H9 (cell line): ENCODE data around the gene EIF2D. TPM values are rescaled to one million over a fixed set of nuclear protein-coding genes. Genes with fewer than 3 reads are reported as not detected.

Experiments used
- DNase-seq: peaks from one replicate; pipeline ENCODE4 v3.0.0-alpha.2; 2017
- H2AFZ ChIP-seq: one replicate; pipeline ENCODE4 v1.6.1; 2013; ENCODE audit warnings: mild to moderate bottlenecking, low read length, control low read depth, moderate library complexity
- H2AK5ac ChIP-seq: 2 replicates; pipeline ENCODE4 v1.6.1; 2013; ENCODE audit warnings: low read length, control low read depth, mixed read lengths; ENCODE audit not compliant: insufficient read length
- H2BK120ac ChIP-seq: one replicate; pipeline ENCODE4 v1.6.1; 2013; ENCODE audit warnings: low read depth, mild to moderate bottlenecking, low read length, control low read depth, inconsistent platforms; ENCODE audit not compliant: poor library complexity, severe bottlenecking
- H2BK12ac ChIP-seq: 2 replicates; pipeline ENCODE4 v1.6.1; 2013; ENCODE audit warnings: low read length, control low read depth, mixed read lengths, low read depth; ENCODE audit not compliant: insufficient read length
- H2BK15ac ChIP-seq: 2 replicates; pipeline ENCODE4 v1.6.1; 2013; ENCODE audit warnings: low read depth, low read length, control low read depth
- H2BK20ac ChIP-seq: one replicate; pipeline ENCODE4 v1.6.1; 2013; ENCODE audit warnings: low read depth, mild to moderate bottlenecking, low read length, control low read depth, inconsistent platforms; ENCODE audit not compliant: poor library complexity, severe bottlenecking
- H2BK5ac ChIP-seq: 2 replicates; pipeline ENCODE4 v1.6.1; 2013; ENCODE audit warnings: low read length, control low read depth, mixed read lengths; ENCODE audit not compliant: insufficient read length
- H3K14ac ChIP-seq: 2 replicates; pipeline ENCODE4 v1.6.1; 2013; ENCODE audit warnings: low read length, control low read depth; ENCODE audit not compliant: insufficient read depth
- H3K18ac ChIP-seq: 2 replicates; pipeline ENCODE4 v1.6.1; 2013; ENCODE audit warnings: low read depth, mild to moderate bottlenecking, mixed read lengths, low read length, control low read depth; ENCODE audit not compliant: insufficient read length
- H3K23ac ChIP-seq: 2 replicates; pipeline ENCODE4 v1.6.1; 2013; ENCODE audit warnings: low read length, control low read depth, mixed read lengths, low read depth; ENCODE audit not compliant: insufficient read length
- H3K23me2 ChIP-seq: 2 replicates; pipeline ENCODE4 v1.6.1; 2013; ENCODE audit warnings: low read depth, mild to moderate bottlenecking, mixed read lengths, low read length, control low read depth; ENCODE audit not compliant: insufficient read length, poor library complexity, severe bottlenecking
- H3K27ac ChIP-seq: 2 replicates; pipeline ENCODE4 v1.5.1; 2013; ENCODE audit warnings: low read length, control low read depth, mixed read lengths, low read depth; ENCODE audit not compliant: insufficient read length
- H3K27me3 ChIP-seq: 2 replicates; pipeline ENCODE4 v1.6.1; 2013; ENCODE audit warnings: low read length, control low read depth, inconsistent platforms; ENCODE audit not compliant: insufficient read depth
- H3K4ac ChIP-seq: 2 replicates; pipeline ENCODE4 v1.6.1; 2013; ENCODE audit warnings: low read depth, mild to moderate bottlenecking, control low read depth, inconsistent platforms, low read length, moderate library complexity
- H3K4me1 ChIP-seq: 2 replicates; pipeline ENCODE4 v1.6.1; 2013; ENCODE audit warnings: low read length, control low read depth, inconsistent platforms; ENCODE audit not compliant: insufficient read depth
- H3K4me2 ChIP-seq: 2 replicates; pipeline ENCODE4 v1.6.1; 2013; ENCODE audit warnings: low read length, control low read depth, mixed read lengths; ENCODE audit not compliant: insufficient read length, insufficient read depth
- H3K56ac ChIP-seq: 2 replicates; pipeline ENCODE4 v1.6.1; 2013; ENCODE audit warnings: low read depth, mild to moderate bottlenecking, mixed read lengths, low read length, control low read depth; ENCODE audit not compliant: insufficient read length
- H3K79me1 ChIP-seq: 2 replicates; pipeline ENCODE4 v1.6.1; 2013; ENCODE audit warnings: low read depth, mild to moderate bottlenecking, moderate library complexity, low read length, control low read depth, inconsistent platforms; ENCODE audit not compliant: insufficient read depth, poor library complexity, severe bottlenecking
- H3K79me2 ChIP-seq: 2 replicates; pipeline ENCODE4 v1.6.1; 2013; ENCODE audit warnings: low read length, control low read depth, inconsistent platforms; ENCODE audit not compliant: insufficient read depth
- H3K9ac ChIP-seq: 2 replicates; pipeline ENCODE4 v1.6.1; 2013; ENCODE audit warnings: low read length, control low read depth, mixed read lengths; ENCODE audit not compliant: insufficient read length; ENCODE audit errors: extremely low read depth
- H3K9me3 ChIP-seq: one replicate; pipeline ENCODE4 v1.6.1; 2013; ENCODE audit warnings: low read depth, low read length, inconsistent platforms; ENCODE audit not compliant: control insufficient read depth
- H3T11ph ChIP-seq: one replicate; pipeline ENCODE4 v1.6.1; 2013; ENCODE audit warnings: mild to moderate bottlenecking, low read length, control low read depth, inconsistent platforms
- H4K20me1 ChIP-seq: one replicate; pipeline ENCODE4 v1.6.1; 2013; ENCODE audit not compliant: control insufficient read depth, insufficient read length, insufficient read depth
- H4K5ac ChIP-seq: 2 replicates; pipeline ENCODE4 v1.6.1; 2013; ENCODE audit warnings: low read depth, mild to moderate bottlenecking, mixed read lengths, low read length, control low read depth; ENCODE audit not compliant: insufficient read length
- H4K8ac ChIP-seq: replicated peaks from 2 replicates; pipeline ENCODE4 v1.6.1; 2013; ENCODE audit warnings: low read length, control low read depth, mixed read lengths, low read depth; ENCODE audit not compliant: insufficient read length
- H4K91ac ChIP-seq: 2 replicates; pipeline ENCODE4 v1.6.1; 2013; ENCODE audit warnings: low read depth, mild to moderate bottlenecking, moderate library complexity, mixed read lengths, low read length, control low read depth; ENCODE audit not compliant: insufficient read length
- H3K27ac Mint-ChIP-seq, 3 experiments: 2 replicates in 2 of 3; 3 replicates in 1 of 3; pipeline ENCODE4 v1.8.0; 2020 to 2021; ENCODE audit warnings: mixed read lengths in 3 of 3, mild to moderate bottlenecking in 1 of 3, moderate library complexity in 1 of 3
- H3K27me3 Mint-ChIP-seq: 2 replicates; pipeline ENCODE4 v1.8.0; 2021; ENCODE audit warnings: low read depth, mild to moderate bottlenecking, moderate library complexity, mixed read lengths
- H3K36me3 Mint-ChIP-seq, 3 experiments: 2 replicates in 2 of 3; 3 replicates in 1 of 3; pipeline ENCODE4 v1.8.0; 2020 to 2021; ENCODE audit warnings: low read depth in 3 of 3, mixed read lengths in 3 of 3; ENCODE audit not compliant: insufficient read depth in 1 of 3
- H3K4me1 Mint-ChIP-seq, 2 experiments: 2 replicates each; pipeline ENCODE4 v1.8.0; 2020; ENCODE audit warnings: mixed read lengths in 2 of 2
- H3K4me3 Mint-ChIP-seq, 2 experiments: 2 replicates in 1 of 2; 3 replicates in 1 of 2; pipeline ENCODE4 v1.8.0; 2020 to 2021; ENCODE audit warnings: mild to moderate bottlenecking in 2 of 2, mixed read lengths in 2 of 2, moderate library complexity in 1 of 2
- H3K9me3 Mint-ChIP-seq, 2 experiments: 2 replicates in 1 of 2; 3 replicates in 1 of 2; pipeline ENCODE4 v1.8.0; 2020; ENCODE audit warnings: mild to moderate bottlenecking in 2 of 2, mixed read lengths in 2 of 2, moderate library complexity in 1 of 2
- CTCF ChIP-seq: fragments of 200-600 bp; sonication (generic); conservative IDR thresholded peaks from 3 replicates; pipeline ENCODE4 v1.8.0; 2021; ENCODE audit warnings: antibody characterized with exemption, mild to moderate bottlenecking
- WGBS: extraction: QIAGEN DNeasy Blood & Tissue Kit; methylation state at CpG from one replicate; pipeline ENCODE4 v1.1.7; 2013; ENCODE audit warnings: missing lambda C conversion rate, low lambda C conversion rate, mixed read lengths; ENCODE audit not compliant: insufficient read length; ENCODE audit errors: extremely low coverage; 5-methylcytosine and 5-hydroxymethylcytosine counted together
- total RNA-seq: library from RNA; stranded (reverse); gene quantifications from 2 replicates; pipeline ENCODE4 v1.2.1, GENCODE V29; 2021

The EIF2D gene
- total RNA-seq, 1 experiment from 2014 or later, result 35.8 TPM

GRCh38 chr1:206633708-206634121 lies 21.4 kb upstream of the EIF2D start:
- H3K79me1 ChIP-seq, result no peaks in the 10 kb centered on the region
- H3K79me2 ChIP-seq, result no peaks in the 10 kb centered on the region
- no peak overlapping the region for H2AK5ac ChIP-seq
- H3K18ac ChIP-seq, result no peak overlapping the region
- no peak for DNase-seq
- H3K23ac ChIP-seq, result no peak overlapping the region
- H3K9ac ChIP-seq, result no peak overlapping the region
- no peak overlapping the region for H3K4me3 Mint-ChIP-seq
- H3K27ac ChIP-seq, result no peak overlapping the region
- no peak overlapping the region for H3K14ac ChIP-seq
- H3K4me2 ChIP-seq, result no peak overlapping the region
- WGBS, result no CpG with 5 or more reads among the region's 9 CpGs
- H3K23me2 ChIP-seq, result peaks cover 14% of the 10 kb centered on the region
- H3K27ac Mint-ChIP-seq, result no peak overlapping the region; a peak in 1 of 7 replicates
- H4K20me1 ChIP-seq, result no peaks in the 10 kb centered on the region
- H3K27me3 ChIP-seq, result no peaks in the 10 kb centered on the region
- peaks cover 27 to 30% of the 10 kb centered on the region in 2 experiments for H3K4me1 Mint-ChIP-seq
- no peak overlapping the region for H2BK12ac ChIP-seq
- H3K9me3 Mint-ChIP-seq, result no peaks in the 10 kb centered on the region
- H2BK120ac ChIP-seq, result no peak overlapping the region
- no peak overlapping the region for H4K5ac ChIP-seq
- no peak overlapping the region for H2BK15ac ChIP-seq
- H2AFZ ChIP-seq, result no peak overlapping the region
- H3K27me3 Mint-ChIP-seq, result peaks cover 33% of the 10 kb centered on the region
- H3K4me1 ChIP-seq, result peaks cover 3% of the 10 kb centered on the region; the same call in 1 of the 2 replicates
- H4K8ac ChIP-seq, result no peak overlapping the region
- TF ChIP-seq CTCF, result no peak
- no peaks in the 10 kb centered on the region for H3K9me3 ChIP-seq
- H3K36me3 Mint-ChIP-seq, result no peaks in the 10 kb centered on the region
- H2BK5ac ChIP-seq, result no peak overlapping the region
- no peak overlapping the region for H3K56ac ChIP-seq
- H3K4ac ChIP-seq, result no peak overlapping the region
- H2BK20ac ChIP-seq, result no peak overlapping the region
- no peak overlapping the region for H4K91ac ChIP-seq
- no peak overlapping the region for H3T11ph ChIP-seq
